GM19025 (cell line): Measurements from ENCODE around the gene HAGH.

ENCODE experiments used
- ATAC-seq: cut with Tn5 transposase; IDR thresholded peaks from one replicate; pipeline ENCODE4 v1.9.1; 2021; ENCODE audit warnings: mild to moderate bottlenecking, low read depth, moderate library complexity; ENCODE audit not compliant: unreplicated experiment

HAGH gene

GRCh38 chr16:1832838-1833454 is 6.3 kb upstream of the HAGH start:
- ATAC-seq: no peak

- no peak for ATAC-seq
Observed at GRCh38 chr16:1831186-1832075, 4.8 kb upstream of the HAGH start.

- ATAC-seq: no peak
Observed at GRCh38 chr16:1830213-1830612, 3.6 kb upstream of the HAGH start.

GRCh38 chr16:1828645-1829410 is 2.2 kb upstream of the HAGH start:
- no peak for ATAC-seq

DNA sequence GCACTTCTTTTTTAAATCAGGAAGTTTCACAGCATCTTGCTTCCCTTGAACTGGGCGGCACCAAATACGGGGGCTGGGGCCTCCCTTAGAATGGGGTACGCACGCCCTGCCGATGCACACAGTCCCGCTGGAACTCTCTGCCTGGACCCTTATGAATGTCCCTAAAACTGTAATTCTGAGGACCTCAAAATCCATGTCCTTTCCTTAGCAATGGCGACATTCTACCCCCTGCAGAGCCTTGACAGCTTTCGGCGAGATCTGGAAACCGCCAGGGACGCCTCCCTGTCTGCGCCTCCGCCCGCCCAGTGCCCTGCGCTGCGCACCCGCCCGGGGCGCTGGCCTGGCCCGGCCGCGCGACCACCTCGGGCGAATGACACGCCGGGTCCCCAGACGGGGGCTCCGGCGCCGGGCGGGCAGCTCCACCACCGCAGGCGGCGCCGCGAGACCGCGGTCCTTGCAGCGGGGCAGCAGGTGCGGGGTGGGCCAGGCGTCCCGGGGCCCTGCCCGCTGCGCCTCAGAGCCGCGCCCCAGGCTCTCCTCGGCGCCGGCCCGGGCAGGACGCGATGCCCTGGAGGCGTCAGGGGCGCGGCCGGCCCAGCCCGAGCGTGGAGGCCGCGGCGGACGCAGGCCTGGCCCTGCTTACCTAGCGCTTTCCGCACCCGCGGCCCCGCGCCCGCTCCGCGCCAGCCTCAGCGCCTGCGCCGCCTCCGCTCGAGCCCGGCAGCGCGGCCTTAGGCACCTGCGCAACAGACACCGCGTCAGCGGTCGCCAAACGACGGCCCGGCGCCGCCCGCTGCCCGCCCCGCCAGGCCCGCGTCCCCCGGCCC is 548 bp downstream of the HAGH start:
- peak; percentile 52 for ATAC-seq

DNA sequence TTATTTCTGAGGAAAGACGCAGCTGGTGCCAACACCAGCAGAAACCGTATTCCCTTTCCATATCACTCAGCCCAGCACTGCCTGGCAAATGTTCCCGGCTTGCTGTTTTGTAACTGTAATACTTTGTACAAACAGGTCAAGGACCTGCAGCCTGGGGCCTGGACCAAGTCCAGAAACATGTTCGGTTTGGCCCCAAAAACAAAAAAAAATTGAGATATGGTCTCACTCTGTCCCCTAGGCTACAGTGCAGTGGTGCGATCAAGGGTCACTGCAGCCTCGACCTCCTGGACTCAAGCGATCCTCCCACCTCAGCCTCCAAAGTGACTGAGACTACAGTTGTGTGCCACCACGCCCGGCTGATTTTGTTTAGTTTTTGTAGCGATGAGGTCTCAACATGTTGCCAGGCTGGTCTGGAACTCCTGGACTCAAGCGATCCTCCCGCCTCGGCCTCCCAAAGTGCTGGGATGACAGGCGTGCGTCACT is 1.2 kb downstream of the HAGH start:
- no peak for ATAC-seq

- ATAC-seq: no peak
Observed at GRCh38 chr16:1823821-1824220, 2.8 kb downstream of the HAGH start.

- ATAC-seq: no peak
Observed at GRCh38 chr16:1822801-1823200, 3.8 kb downstream of the HAGH start.

DNA sequence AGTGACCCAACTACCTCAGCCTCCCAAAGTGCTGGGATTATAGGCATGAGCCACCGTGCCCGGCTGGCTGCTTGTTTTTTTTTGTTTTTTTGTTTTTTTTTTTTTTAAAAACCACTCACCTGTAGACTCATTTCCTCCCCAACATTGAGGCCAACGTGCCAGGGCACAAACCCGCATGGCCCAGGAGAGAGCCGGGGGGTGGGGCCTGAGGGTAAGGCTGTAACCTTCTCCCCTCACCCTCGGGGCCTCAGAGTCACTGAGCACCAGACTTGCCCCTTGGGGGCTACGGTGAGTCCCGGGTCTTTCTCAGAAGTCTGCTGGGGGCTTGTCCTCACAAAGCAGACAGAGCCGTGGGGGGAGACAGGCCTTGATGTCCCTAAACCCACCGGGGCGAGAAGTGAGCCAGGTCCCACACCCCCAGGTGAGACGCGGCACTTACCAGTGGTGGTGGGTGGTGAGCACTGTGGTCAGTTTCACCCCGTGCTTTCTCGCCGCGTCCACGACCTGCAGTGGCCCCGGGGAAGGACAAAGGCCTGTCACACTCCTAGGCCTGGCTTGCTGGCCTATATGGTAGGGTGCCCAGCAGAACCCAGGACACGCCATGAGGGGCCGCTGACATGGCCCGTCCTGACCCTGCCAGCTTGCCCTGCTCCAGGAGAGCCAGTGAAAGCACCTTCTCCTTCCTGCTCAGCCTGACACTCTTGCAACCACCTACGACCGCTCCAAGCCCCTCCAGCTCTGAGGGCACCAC is 4.6 kb downstream of the HAGH start:
- no peak for ATAC-seq

DNA sequence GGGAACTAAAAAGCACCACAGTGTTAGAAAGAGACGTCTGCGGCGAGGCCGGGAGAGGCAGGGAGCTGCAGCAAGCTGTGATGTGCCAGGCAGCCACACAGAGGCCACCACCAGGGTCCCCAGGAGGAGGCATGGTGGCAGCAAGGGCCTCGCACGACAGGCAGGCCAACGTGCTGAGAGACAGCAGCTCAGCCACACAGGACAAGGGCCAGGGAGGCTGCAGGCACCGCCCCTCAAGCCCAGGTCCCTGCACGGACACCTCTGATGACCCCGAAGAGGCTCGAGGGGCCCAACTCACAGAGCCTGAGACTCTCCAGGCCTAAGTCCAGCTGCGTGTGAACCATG is 5.7 kb downstream of the HAGH start:
- no peak for ATAC-seq

DNA sequence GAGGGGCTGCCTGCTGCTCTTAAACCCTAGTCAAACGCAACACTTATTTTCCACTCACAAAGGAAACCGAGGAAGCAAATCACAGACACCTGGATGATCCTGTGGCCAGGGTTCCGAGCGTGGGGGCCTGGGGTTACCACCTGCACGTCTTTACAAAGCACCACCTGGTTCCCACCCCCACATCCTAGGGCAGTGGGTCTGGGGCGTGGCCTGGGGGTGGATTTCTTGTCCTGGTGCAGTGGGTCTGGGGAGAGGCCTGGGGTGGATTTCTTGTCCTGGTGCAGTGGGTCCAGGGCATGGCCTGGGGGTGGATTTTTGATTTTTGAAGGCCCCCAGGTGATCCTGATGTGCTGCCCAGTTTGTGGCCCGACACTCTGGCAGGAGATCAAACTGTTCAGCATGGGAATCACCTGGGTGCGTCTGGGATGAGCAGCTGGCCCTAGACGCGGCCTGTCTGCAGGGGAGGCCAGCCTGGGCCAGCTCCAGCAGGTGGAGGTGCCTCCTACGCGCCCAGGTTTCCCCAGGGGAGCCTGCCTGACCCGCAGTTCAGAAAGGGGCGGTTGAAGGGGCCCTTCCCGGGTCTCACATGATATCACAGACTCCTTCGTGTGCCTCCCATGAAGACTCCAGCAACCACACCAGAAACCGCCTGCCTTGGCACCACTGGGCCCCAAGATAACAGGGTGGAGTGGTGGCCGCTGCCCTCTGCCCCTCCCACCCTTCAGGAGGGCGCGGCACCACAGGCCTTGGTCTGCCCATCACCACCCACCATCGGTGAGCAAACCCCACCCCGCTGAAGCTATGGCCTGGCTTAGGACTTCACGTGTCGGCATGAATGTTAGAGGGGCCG is 6.3 kb downstream of the HAGH start:
- no peak for ATAC-seq

DNA sequence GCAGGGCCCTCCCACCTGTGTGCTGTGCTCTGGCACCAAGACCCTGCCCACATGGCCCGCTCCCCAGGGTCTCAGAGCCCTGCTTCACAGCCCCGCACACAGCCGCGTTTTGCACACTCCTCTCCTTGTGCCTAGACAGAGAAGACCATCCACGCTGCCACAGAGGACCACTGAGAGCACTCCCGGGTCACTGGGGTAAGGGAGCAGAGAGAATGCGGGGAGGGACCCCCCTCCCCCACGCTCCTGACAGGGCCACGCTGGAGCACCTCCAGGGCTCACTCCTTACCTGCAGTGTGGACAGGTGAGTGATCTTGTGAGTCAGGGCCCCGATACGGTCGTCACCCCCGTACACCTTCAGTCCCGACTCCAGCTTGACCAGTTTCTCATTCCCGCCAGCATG is 7.0 kb downstream of the HAGH start:
- ATAC-seq: no peak

DNA sequence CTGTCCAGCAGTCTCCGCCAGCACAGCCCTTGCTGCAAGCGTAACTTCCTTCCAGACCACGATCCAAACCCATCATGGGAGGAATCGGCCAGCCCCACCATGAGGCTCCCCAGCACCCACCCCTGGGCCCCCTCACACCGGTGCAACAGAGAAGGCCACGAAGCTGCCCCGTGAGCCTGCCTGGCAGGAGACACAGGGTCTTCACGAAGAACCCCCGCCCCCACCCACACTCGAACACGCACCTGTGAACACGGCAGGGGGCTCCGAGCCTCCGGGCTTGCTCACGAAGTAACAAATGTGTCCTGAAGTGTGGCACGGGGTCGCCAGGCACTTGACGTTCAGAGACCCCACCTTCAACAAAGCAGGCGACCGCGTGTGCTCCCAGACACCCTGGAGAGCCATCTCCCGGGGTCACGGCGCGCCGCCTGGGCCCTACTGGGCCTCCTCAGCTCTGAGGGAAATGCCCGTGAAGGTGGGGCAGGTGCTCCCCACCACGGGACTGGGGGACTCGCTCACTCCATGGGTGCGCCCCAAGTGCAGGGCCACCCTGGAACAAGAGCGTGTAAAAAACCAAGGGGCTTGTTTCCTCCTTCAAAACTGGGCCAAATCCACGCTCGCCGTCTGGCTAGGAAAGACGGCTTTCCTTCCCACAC is 7.6 kb downstream of the HAGH start:
- no peak for ATAC-seq

GRCh38 chr16:1818204-1818872 is 8.3 kb downstream of the HAGH start:
- ATAC-seq: no peak

DNA sequence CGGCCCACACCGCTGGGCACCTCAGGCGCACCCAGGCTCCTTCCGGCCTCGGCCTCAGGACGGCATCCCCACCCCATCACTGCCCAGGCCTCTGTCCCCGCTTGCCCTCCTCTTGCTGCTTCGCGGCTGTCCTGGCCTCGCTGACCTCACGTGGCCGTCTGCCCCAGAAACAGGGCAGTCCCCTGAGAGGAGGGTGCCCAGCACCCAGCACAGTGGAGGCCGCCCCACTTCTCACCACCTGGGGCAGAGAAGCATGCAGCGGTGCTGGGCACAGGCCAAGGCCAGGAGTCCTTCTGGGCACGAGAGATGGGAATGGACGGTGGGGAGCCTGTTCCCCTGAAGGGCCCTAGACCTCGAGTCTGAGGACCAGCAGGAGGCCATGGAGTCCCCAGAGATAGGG is 8.9 kb downstream of the HAGH start:
- ATAC-seq: no peak

GRCh38 chr16:1817276-1817589 is 9.4 kb downstream of the HAGH start:
- no peak for ATAC-seq

DNA sequence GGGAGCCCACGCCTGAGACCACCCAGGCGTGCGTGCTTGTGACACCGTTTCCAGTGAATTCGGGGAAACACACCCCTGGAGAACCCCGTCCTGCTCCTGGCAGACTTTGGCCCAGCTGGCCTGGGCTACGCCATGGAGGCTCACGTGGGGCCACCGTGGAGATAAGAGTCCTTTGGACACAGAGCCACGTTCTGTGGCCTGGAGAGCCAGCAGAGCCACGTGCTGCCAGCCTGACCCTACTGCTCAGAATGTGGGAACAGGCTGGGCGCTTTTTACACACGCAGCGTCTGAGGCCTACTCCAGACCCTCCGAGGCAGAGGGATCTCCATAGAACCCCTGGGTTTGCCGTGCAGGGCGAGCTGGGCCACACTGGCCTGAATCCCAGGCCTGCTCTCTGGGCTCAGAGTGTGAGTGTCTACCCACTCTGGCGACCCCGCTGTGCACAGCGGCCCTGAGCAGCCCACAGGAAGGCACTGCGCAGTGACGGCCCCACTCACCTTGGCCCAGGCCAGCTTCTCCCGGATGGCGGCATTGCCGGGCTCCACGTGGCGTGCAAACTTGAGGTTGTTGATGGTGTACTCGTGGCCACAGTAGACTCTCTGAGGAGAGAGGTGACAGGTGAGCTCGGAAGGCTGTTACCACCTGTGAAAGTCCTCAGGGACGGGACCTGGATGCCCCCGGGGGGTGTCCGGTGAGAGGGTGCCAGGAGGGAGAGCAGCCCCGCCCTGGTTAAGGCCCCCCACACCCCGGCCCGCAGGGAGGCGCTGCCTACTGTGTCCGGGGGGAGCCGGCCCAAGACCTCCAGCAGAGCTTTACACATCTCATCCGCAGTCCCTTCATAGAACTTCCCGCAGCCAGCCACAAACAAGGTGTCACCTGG is 10.0 kb downstream of the HAGH start:
- no peak for ATAC-seq
